H1 (cell line): ENCODE measurements around the gene CDKN1A. TPM values are rescaled to one million over a fixed set of nuclear protein-coding genes. Genes with fewer than 3 reads are reported as not detected.

Experiments
- NRF1 ChIP-seq: IDR thresholded peaks from 2 replicates; pipeline ENCODE4 v1.6.1; 2011; ENCODE audit warnings: mild to moderate bottlenecking, low read depth, low read length, improper control_type of control experiment
- POLR2A ChIP-seq, 2 experiments: IDR thresholded peaks; 1 replicate in 1 of 2; 2 replicates in 1 of 2; pipeline ENCODE4 v1.6.1; 2011; ENCODE audit warnings: low read depth in 2 of 2, low read length in 2 of 2, mild to moderate bottlenecking in 2 of 2; ENCODE audit errors: control extremely low read depth in 1 of 2
- SAP30 ChIP-seq: fragments of 300-600 bp; sonication (generic); IDR thresholded peaks from 2 replicates; pipeline ENCODE4 v1.7.1; 2012; ENCODE audit warnings: low read length, moderate library complexity, mild to moderate bottlenecking, inconsistent platforms; ENCODE audit not compliant: insufficient read depth, insufficient replicate concordance
- TBP ChIP-seq: IDR thresholded peaks from 2 replicates; pipeline ENCODE4 v1.6.1; 2011; ENCODE audit warnings: low read depth, low read length, improper control_type of control experiment
- polyA plus RNA-seq, 7 experiments: library from polyadenylated mRNA; depleted of rRNA in 3 of 7; stranded (reverse) in 5 of 7; unstranded in 2 of 7; fragments of >200 nt in 5 of 7; fragments of 200-250 nt in 2 of 7; gene quantifications; 1 replicate in 5 of 7; 2 replicates in 1 of 7; 4 replicates in 1 of 7; pipeline versions ENCODE4 v1.2.1 to v1.2.3, GENCODE V29; 2011 to 2013; ENCODE audit warnings: missing spikeins in 2 of 7, mixed read lengths in 2 of 7
- total RNA-seq: library from RNA; stranded (reverse); fragmentation: NEBNext Ultra II Directional; extraction: Animal tissue kit (Norgen Biotek cat#: 25700); gene quantifications from 2 replicates; pipeline ENCODE4 v1.2.1, GENCODE V29; 2021

The CDKN1A gene
- total and polyA plus RNA-seq, 2 of the 8 experiments (the other 6 are each of a cell fraction or from before 2014, with no cell fraction given): 15.2 to 36.0 TPM

DNA sequence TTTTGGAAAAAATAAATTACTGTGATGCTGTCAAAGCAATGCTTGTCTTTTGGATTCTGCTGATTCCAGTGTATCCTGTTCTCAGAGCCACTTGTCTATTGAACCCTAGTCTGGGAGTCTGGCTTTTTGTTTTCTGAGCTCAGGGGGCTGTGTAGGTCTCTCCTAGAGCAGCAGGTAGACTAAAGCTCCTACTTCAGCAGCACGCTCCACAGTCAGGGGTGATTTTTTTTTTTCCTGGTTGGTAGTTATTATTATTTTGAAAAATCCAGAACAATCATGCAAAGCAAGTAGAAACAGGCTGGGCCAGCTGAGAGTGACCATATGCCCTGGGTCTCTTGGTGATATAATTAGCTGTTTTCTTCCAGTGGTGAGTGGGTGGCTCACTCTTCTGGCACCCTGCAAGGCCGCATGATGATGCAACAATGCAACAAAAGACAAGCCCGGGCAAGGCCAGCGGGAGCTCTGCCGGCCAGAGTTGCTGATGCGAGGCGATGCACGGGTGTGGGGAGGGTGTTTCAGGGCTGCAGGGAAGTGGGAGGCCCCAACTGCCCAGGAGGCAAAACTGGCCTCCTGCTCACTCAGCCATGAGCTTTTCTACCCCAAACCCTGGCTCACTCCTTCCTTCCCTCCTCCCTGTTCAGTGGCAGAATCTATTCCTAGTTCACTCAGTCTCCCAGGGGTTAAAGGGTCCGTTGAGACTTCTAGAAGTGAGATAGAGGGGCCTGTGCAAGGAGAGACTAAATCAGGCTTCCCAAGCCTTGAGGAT is 11.5 kb upstream of the CDKN1A start (continued):
- TF ChIP-seq SAP30 (no peak), TBP (peak; percentile 23; the same call in 1 of the 2 replicates), NRF1 (no peak), POLR2A (IDR thresholded peaks at IDR 0.05; ENCODE audit: control extremely low read depth in 1 of 2, low read depth in 2 of 2, low read length in 2 of 2) (0 out of 3 replicates have a peak, but pooled peaks of 1 of the 2 experiments have one; percentile 21)
- TF ChIP-seq, all 59 proteins: peak for 9
